ENCODE data around the gene RALY.

- no peak for TF ChIP-seq POLR2A (IDR thresholded peaks at IDR 0.05)
- no peak for TF ChIP-seq CTCF (IDR thresholded peaks at IDR 0.05)
Observed at GRCh38 chr20:33986560-33987216, 7.0 kb upstream of the RALY start.

Measured in Peyer's patch (tissue), 4 donors.